HG02798 (cell line): ENCODE measurements around the gene OOSP3.
"Not testable (repeated sequence)": the region's sequence is repeated elsewhere in the genome, so short reads cannot be mapped to it uniquely, and the experiment has no call there.

Experiments used
- ATAC-seq: cut with Tn5 transposase; IDR thresholded peaks from one replicate; pipeline ENCODE4 v1.9.1; 2021; ENCODE audit warnings: mild to moderate bottlenecking; ENCODE audit not compliant: unreplicated experiment, poor library complexity

OOSP3 gene

GRCh38 chr11:59878575-59878974, at the start of gene OOSP3:
OOSP3 (plus strand) TSS chr11:59878782; CDS start chr11:59878809, 27 bp downstream.
- no peak for ATAC-seq

DNA sequence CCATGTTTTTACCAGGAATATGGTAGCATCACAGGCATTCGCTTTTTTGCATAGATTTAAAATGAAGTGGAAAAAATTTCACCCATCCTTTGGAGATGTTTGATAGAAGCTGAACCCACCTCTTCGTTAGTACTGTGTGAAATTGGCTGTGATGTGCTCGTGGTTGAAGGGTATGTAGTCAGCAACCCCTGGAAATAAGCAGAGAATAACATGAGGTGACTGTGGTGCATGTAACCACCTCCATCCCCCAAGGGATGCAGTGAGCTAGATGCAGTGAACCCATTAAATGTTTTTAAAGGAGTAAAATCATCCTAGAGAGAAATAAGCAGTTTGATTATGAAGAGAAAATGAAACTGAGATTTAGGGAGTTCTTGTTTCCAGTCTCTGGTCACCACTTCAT, 49.2 kb upstream of the OOSP3 start:
- no peak for ATAC-seq

DNA sequence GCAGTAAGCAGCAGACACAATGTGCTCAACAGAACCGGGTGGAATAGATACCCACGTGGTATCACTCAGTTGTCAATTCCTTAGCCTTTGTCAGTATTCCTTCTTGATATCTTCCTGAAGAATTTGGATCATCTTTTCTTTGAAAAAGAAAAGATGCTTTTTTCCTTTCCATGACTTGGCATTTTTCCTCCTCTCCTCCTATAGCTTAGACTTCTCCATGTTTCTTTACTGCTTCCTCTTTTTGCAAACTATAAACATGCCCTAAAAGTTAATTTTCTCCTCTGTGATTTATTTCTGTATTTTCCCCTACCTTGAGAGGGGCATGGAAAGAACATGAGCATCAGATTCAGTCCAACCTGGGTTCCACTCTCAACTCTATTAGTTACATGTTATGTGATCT, 45.0 kb upstream of the OOSP3 start:
- no peak for ATAC-seq

- ATAC-seq = no peak
Observed at GRCh38 chr11:59839615-59840014, 39.0 kb upstream of the OOSP3 start.

- peak; percentile 70 for ATAC-seq
Observed at GRCh38 chr11:59841514-59841913, 37.1 kb upstream of the OOSP3 start.

DNA sequence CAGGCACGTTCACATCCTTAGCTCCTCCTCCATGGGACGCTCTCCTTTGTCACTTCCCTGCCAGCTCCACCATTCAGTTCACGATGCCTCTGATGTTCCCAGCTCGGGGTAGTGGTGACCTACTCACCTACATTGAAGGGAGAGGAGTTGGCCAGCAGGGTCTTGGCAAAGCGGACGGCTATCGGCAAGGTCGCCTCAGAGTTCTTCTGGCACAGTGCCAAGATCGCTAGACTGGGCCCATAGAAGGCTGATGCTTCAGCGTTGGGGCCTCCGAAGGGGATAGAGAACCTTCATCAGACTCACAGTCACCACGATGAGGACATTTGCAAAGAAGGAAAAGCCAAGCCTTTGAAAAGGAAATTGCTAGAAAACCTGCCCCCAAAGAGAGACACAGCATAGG, 36.3 kb upstream of the OOSP3 start:
- ATAC-seq = no peak

- ATAC-seq = no peak
Observed at GRCh38 chr11:59845399-59845798, 33.2 kb upstream of the OOSP3 start, which contains the start of gene CBLIF. CBLIF (minus strand) TSS chr11:59845499; CDS start chr11:59845453, 46 bp downstream.

- ATAC-seq = no peak
Observed at GRCh38 chr11:59846556-59846955, 32.0 kb upstream of the OOSP3 start.

DNA sequence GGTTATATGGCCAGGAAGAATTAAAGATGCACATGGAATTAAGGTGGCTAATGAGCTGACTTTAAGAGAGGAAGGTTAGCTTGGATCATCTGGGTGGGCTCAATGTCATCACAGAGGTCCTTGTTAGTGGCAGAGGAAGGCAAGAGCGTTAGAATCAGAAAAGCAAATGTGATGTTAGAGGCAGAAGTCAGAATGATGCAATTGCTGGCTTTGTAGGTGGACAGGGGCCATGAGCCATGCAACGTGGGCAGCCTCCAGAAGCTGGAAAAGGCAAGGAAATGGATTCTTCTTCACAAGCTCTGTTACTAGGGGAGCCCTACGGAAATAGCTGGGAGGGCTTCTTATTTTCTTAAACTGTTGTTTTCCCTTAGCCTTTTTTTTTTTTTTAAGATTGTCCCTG, 31.0 kb upstream of the OOSP3 start:
- ATAC-seq = no peak

DNA sequence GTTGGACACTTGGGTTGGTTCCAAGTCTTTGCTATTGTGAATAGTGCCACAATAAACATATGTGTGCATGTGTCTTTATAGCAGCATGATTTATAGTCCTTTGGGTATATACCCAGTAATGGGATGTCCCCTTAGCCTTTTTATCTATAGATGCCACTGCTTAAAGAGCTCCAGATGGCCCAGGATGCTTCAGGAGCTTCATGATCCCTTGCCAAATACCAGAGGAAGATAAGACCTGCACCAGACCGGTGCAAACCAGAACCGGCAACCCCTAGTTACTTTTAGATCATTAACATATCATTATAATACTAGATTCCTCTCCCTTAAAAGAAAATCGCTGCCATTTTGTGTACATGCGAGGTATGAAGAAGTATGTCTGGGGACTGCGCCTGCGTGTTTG, 30.1 kb upstream of the OOSP3 start:
- not testable (repeated sequence) for ATAC-seq

GRCh38 chr11:59849129-59849528, 29.5 kb upstream of the OOSP3 start:
- ATAC-seq = no peak

DNA sequence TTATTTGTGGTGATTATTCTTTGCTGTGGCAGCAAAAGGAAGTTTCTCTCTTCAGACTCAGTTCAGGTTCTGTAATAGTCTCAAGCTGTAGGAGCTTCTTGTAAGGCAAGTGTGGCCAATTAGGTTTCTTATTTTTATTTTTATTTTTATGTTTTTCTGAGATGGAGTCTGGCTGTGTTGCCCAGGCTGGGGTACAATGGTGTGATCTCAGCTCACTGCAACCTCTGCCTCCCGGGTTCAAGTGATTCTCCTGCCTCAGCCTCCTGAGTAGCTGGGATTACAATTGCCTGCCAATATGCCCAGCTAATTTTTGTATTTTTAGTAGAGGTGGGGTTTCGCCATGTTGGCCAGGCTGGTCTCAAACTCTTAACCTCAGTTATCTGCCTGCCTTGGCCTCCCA, 29.0 kb upstream of the OOSP3 start:
- not testable (repeated sequence) for ATAC-seq

DNA sequence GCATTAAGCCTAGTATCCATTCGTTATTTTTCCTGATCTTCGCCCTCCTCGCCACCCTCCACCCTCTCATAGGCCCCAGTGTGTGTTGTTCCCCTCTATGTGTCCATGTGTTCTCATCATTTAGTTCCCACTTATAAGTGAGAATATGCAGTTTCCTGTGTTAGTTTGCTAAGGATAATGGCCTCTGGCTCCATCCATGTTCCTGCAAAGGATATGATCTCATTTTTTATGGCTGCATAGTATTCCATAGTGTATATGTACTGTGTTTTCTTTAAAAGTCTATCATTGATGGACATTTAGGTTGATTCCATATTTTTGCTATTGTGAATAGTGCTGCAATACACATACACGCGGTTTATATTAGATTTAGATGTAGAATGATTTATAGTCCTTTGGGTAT, 27.2 kb upstream of the OOSP3 start:
- not testable (repeated sequence) for ATAC-seq

DNA sequence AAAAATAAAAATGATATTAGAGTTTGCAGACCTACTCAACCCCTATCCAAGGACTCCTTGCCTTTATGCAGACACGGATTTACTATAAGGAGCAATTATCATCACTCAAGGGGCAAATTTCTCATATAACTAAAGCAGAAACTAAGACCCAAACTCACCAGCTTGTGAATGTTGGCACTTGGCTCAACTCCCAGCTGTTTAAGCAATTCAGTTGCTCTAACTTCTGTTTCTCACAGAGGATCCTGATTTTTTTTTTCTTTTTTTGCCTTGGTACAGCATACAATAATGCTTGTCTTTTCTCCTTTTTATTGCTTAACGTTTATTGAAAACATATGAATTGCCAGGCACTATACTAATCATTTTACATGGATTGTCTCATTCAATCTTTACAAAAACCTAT, 23.7 kb upstream of the OOSP3 start:
- ATAC-seq = no peak

- ATAC-seq = no peak
Observed at GRCh38 chr11:59857439-59858434, 20.8 kb upstream of the OOSP3 start.

GRCh38 chr11:59859673-59860072, 18.9 kb upstream of the OOSP3 start:
- ATAC-seq = no peak

- ATAC-seq = no peak
Observed at GRCh38 chr11:59862252-59862651, 16.3 kb upstream of the OOSP3 start.

DNA sequence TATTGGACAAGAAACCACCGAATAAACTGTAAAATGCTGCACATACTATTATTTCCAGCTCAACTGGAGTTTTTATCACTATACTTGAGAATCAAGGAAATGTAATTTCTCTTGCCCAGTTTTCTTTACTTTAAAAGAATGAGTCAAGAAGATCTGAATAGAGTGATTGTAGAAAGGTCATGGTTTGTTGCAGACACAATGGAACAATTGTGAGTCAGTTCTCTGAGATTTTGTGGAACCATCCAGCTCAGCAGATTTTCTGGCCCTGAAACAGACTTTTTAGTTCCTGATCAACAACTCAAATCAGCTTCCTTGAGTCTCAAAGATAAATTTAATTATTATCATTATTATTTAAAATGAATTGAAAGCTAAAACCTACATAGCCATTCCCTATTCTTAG, 13.6 kb upstream of the OOSP3 start:
- no peak for ATAC-seq

DNA sequence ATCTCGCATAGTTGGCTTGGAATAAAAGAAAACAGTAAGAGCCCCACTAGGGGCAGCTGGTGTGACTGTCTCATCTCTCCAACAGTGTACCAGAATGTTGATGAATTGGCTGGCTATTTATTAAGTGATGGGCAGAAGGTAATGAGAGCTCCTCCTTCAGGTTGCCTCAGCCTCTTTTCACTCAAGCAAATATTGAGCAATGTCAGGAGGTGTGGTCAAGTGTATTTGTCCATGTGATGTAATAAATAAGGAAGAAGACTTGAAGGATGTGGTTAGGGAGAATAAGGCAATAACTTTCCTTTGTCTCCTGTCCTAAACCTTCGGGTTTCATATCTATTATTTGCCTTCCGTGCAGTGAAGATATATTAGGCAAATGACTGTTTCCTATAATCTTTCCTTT, 12.2 kb upstream of the OOSP3 start, which contains the start of gene TCN1:
Gene TCN1 (minus strand): TSS at position 91 of the 400 bp plus-strand sequence. CDS start 17 bp downstream, at position 74.
- ATAC-seq = no peak

GRCh38 chr11:59866836-59867235, 11.7 kb upstream of the OOSP3 start:
- no peak for ATAC-seq

GRCh38 chr11:59867946-59868345, 10.6 kb upstream of the OOSP3 start:
- ATAC-seq = no peak

- no peak for ATAC-seq
Observed at GRCh38 chr11:59872076-59872475, 6.5 kb upstream of the OOSP3 start.
